Nephron (organoid): ENCODE measurements around the gene KRTAP10-1.
"Not testable (repeated sequence)": the region's sequence is repeated elsewhere in the genome, so short reads cannot be mapped to it uniquely, and the experiment has no call there.

Experiments
- H3K27ac Mint-ChIP-seq, 3 experiments: 2 replicates each; pipeline ENCODE4 v1.8.0; 2020; ENCODE audit warnings: mixed read lengths in 3 of 3, mild to moderate bottlenecking in 2 of 3, moderate library complexity in 1 of 3
- H3K27me3 Mint-ChIP-seq: 2 replicates; pipeline ENCODE4 v1.8.0; 2021; ENCODE audit warnings: low read depth, mild to moderate bottlenecking, moderate library complexity, mixed read lengths
- H3K36me3 Mint-ChIP-seq: 2 replicates; pipeline ENCODE4 v1.8.0; 2020; ENCODE audit warnings: low read depth, mixed read lengths
- H3K4me1 Mint-ChIP-seq: 2 replicates; pipeline ENCODE4 v1.8.0; 2020; ENCODE audit warnings: mixed read lengths
- H3K4me3 Mint-ChIP-seq, 3 experiments: 2 replicates each; pipeline ENCODE4 v1.8.0; 2020; ENCODE audit warnings: mild to moderate bottlenecking in 3 of 3, mixed read lengths in 3 of 3, moderate library complexity in 2 of 3
- H3K9me3 Mint-ChIP-seq: 2 replicates; pipeline ENCODE4 v1.8.0; 2020; ENCODE audit warnings: mixed read lengths
- TF ChIP-seq, protein P1 (sequence below), 3 experiments: fragments of 200-600 bp; sonication (generic); IDR thresholded peaks; one replicate each; pipeline ENCODE4 v1.5.0; 2021; ENCODE audit warnings: antibody characterized with exemption in 3 of 3; ENCODE audit not compliant: unreplicated experiment in 3 of 3

KRTAP10-1 gene

GRCh38 chr21:44506279-44507255 is 33.4 kb downstream of the KRTAP10-1 start:
- Mint-ChIP-seq H3K4me1 (no peaks in the 10 kb centered on the region), H3K27ac (no peak overlapping the region), H3K4me3 (no peak overlapping the region), H3K36me3 (no peaks in the 10 kb centered on the region), H3K27me3 (peaks cover 7% of the 10 kb centered on the region), H3K9me3 (no peaks in the 10 kb centered on the region)
- TF ChIP-seq, protein P1, sequence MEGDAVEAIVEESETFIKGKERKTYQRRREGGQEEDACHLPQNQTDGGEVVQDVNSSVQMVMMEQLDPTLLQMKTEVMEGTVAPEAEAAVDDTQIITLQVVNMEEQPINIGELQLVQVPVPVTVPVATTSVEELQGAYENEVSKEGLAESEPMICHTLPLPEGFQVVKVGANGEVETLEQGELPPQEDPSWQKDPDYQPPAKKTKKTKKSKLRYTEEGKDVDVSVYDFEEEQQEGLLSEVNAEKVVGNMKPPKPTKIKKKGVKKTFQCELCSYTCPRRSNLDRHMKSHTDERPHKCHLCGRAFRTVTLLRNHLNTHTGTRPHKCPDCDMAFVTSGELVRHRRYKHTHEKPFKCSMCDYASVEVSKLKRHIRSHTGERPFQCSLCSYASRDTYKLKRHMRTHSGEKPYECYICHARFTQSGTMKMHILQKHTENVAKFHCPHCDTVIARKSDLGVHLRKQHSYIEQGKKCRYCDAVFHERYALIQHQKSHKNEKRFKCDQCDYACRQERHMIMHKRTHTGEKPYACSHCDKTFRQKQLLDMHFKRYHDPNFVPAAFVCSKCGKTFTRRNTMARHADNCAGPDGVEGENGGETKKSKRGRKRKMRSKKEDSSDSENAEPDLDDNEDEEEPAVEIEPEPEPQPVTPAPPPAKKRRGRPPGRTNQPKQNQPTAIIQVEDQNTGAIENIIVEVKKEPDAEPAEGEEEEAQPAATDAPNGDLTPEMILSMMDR (IDR thresholded peaks at IDR 0.05; ENCODE audit: unreplicated experiment in 3 of 3), result no peak

- H3K27ac Mint-ChIP-seq, result no peak overlapping the region
- no peaks in the 10 kb centered on the region for H3K36me3 Mint-ChIP-seq
- H3K27me3 Mint-ChIP-seq, result peaks cover 7% of the 10 kb centered on the region
- no peaks in the 10 kb centered on the region for H3K9me3 Mint-ChIP-seq
- no peak overlapping the region for H3K4me3 Mint-ChIP-seq
- H3K4me1 Mint-ChIP-seq, result no peaks in the 10 kb centered on the region
- TF ChIP-seq, protein P1 (IDR thresholded peaks at IDR 0.05; ENCODE audit: unreplicated experiment in 3 of 3), result no peak
Measured at GRCh38 chr21:44505673-44506278, 34.2 kb downstream of the KRTAP10-1 start.

- H3K4me1 Mint-ChIP-seq, result no peaks in the 10 kb centered on the region
- H3K36me3 Mint-ChIP-seq, result no peaks in the 10 kb centered on the region
- TF ChIP-seq, protein P1 (IDR thresholded peaks at IDR 0.05; ENCODE audit: unreplicated experiment in 3 of 3), result no peak
- no peak overlapping the region for H3K27ac Mint-ChIP-seq
- peaks cover 7% of the 10 kb centered on the region for H3K27me3 Mint-ChIP-seq
- H3K9me3 Mint-ChIP-seq, result no peaks in the 10 kb centered on the region
- H3K4me3 Mint-ChIP-seq, result no peak overlapping the region
Measured at GRCh38 chr21:44503901-44504399, 36.0 kb downstream of the KRTAP10-1 start.

- H3K4me3 Mint-ChIP-seq, H3K27me3 Mint-ChIP-seq, H3K9me3 Mint-ChIP-seq, H3K27ac Mint-ChIP-seq, H3K4me1 Mint-ChIP-seq, H3K36me3 Mint-ChIP-seq: not testable (repeated sequence)
Measured at GRCh38 chr21:44503006-44503889, 36.7 kb downstream of the KRTAP10-1 start.

GRCh38 chr21:44502171-44502958 is 37.6 kb downstream of the KRTAP10-1 start:
- H3K9me3 Mint-ChIP-seq, result no peaks in the 10 kb centered on the region
- H3K27me3 Mint-ChIP-seq, result peaks cover 14% of the 10 kb centered on the region
- no peak overlapping the region for H3K4me3 Mint-ChIP-seq
- TF ChIP-seq, protein P1 (IDR thresholded peaks at IDR 0.05; ENCODE audit: unreplicated experiment in 3 of 3), result no peak
- no peaks in the 10 kb centered on the region for H3K36me3 Mint-ChIP-seq
- H3K4me1 Mint-ChIP-seq, result peaks cover 5% of the 10 kb centered on the region
- no peak overlapping the region for H3K27ac Mint-ChIP-seq
